NT2/D1 (cell line): ENCODE data around the gene SUSD2.
"Not testable (repeated sequence)": the region's sequence is repeated elsewhere in the genome, so short reads cannot be mapped to it uniquely, and the experiment has no call there.

Experiments used
- DNase-seq: peaks from one replicate; pipeline ENCODE4 v3.0.0-alpha.2; 2011; ENCODE audit warnings: low read depth, low spot score
- H3K27me3 ChIP-seq: 2 replicates; pipeline ENCODE4 v1.6.0; 2011; ENCODE audit warnings: mild to moderate bottlenecking; ENCODE audit not compliant: insufficient read length, insufficient read depth
- H3K36me3 ChIP-seq: 2 replicates; pipeline ENCODE4 v1.6.1; 2011; ENCODE audit warnings: mild to moderate bottlenecking, low read length, mixed read lengths; ENCODE audit not compliant: insufficient read depth, insufficient read length
- H3K4me1 ChIP-seq: 2 replicates; pipeline ENCODE4 v1.5.1; 2011; ENCODE audit not compliant: insufficient read depth, insufficient read length
- H3K4me3 ChIP-seq: 2 replicates; pipeline ENCODE4 v1.5.1; 2011; ENCODE audit warnings: low read depth; ENCODE audit not compliant: insufficient read length
- H3K9ac ChIP-seq: 2 replicates; pipeline ENCODE4 v1.6.0; 2011; ENCODE audit warnings: low read depth; ENCODE audit not compliant: insufficient read length
- H3K9me3 ChIP-seq: 2 replicates; pipeline ENCODE4 v1.5.1; 2011; ENCODE audit warnings: mild to moderate bottlenecking, low read length; ENCODE audit not compliant: insufficient read depth
- SUZ12 ChIP-seq: IDR thresholded peaks from 2 replicates; pipeline ENCODE4 v1.6.1; 2011; ENCODE audit not compliant: insufficient read length, insufficient read depth; ENCODE audit errors: extremely low read depth
- YY1 ChIP-seq: IDR thresholded peaks from 2 replicates; pipeline ENCODE4 v1.6.1; 2011; ENCODE audit not compliant: insufficient read length, insufficient read depth
- ZNF274 ChIP-seq: IDR thresholded peaks from 2 replicates; pipeline ENCODE4 v1.6.1; 2011; ENCODE audit warnings: mild to moderate bottlenecking, low read depth, low read length

Gene SUSD2

DNA sequence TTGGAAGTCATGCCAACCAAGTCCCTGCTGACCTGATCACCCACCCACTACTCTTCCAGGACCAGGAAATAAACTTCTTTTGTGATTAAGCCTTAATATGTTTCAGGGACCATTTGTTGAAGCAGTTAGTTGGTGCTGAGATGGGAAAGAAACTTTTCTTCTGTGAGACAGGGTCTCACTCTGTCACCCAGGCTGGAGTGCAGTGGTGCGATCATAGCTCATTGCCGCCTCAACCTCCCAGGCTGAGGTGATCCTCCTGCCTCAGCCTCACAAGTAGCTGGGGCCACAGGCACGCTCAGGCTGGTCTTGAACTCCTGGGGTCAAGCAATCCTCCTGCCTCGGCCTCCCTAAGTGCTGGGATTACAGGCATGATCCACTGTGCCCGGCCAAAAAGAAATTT, 10.6 kb downstream of the SUSD2 start:
- TF ChIP-seq SUZ12 = no peak
- TF ChIP-seq ZNF274 = no peak
- TF ChIP-seq YY1 = no peak
- H3K9ac ChIP-seq = no peak overlapping the region
- no peaks in the 10 kb centered on the region for H3K9me3 ChIP-seq
- H3K27me3 ChIP-seq = no peaks in the 10 kb centered on the region
- peaks cover 17% of the 10 kb centered on the region for H3K4me1 ChIP-seq
- DNase-seq = no peak
- peaks cover 2% of the 10 kb centered on the region for H3K36me3 ChIP-seq
- no peak overlapping the region for H3K4me3 ChIP-seq

GRCh38 chr22:24198682-24199052, 17.4 kb downstream of the SUSD2 start:
- no peaks in the 10 kb centered on the region for H3K9me3 ChIP-seq
- H3K36me3 ChIP-seq = no peaks in the 10 kb centered on the region
- no peaks in the 10 kb centered on the region for H3K4me1 ChIP-seq
- TF ChIP-seq YY1 (no peak), SUZ12 (no peak), ZNF274 (no peak)
- H3K4me3 ChIP-seq = no peak overlapping the region
- H3K9ac ChIP-seq = no peak overlapping the region
- H3K27me3 ChIP-seq = no peaks in the 10 kb centered on the region
- DNase-seq = no peak

GRCh38 chr22:24200619-24201212, 19.4 kb downstream of the SUSD2 start:
- H3K36me3 ChIP-seq = no peaks in the 10 kb centered on the region
- no peak overlapping the region for H3K4me3 ChIP-seq
- H3K9ac ChIP-seq = no peak overlapping the region
- no peak for DNase-seq
- TF ChIP-seq SUZ12 (no peak), YY1 (no peak), ZNF274 (no peak)
- no peaks in the 10 kb centered on the region for H3K4me1 ChIP-seq
- no peaks in the 10 kb centered on the region for H3K27me3 ChIP-seq
- H3K9me3 ChIP-seq = peaks cover 18% of the 10 kb centered on the region

DNA sequence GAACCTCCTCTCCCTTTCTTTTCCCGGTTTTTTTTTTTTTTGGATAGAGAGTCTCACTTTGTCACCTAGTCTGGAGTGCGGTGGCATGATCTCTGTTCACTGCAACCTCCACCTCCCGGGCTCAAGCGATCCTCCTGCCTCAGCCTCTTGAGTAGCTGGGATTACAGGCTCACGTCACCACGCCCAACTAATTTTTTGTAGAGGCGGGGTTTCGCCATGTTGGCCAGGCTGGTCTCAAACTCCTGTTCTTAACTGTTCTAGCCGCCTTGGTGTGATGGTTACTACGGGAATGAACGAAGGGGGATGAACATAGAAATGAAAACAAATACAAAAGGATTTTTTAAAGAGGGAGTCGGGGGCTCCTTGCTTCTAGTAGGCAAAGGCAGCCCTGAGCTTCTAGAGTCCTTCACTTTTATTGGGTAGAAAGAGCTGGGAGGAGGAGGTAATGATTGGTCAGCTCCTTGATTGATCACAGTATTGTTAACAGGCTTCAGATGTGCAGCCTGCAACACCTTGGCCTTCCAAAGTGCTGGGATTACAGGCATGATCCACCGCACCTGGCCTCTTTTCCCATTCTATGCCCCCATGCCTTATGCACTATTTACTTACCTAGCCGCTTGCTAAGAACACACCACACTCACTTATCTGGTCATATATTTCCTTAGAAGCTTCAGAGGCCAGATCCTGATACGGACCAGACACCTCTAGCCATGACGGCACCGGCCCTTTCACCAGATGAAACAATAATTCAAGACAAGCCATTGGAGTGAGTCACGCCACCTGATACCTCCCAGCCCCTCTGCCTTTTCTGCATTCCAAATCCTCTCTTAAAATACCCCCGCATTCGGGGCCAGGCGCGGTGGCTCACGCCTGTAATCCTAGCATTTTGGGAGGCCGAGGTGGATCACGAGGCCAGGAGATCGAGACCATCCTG, 20.7 kb downstream of the SUSD2 start:
- Histone ChIP-seq H3K4me3 (no peak overlapping the region), H3K9ac (no peak overlapping the region), H3K27me3 (no peaks in the 10 kb centered on the region), H3K36me3 (no peaks in the 10 kb centered on the region), H3K4me1 (no peaks in the 10 kb centered on the region), H3K9me3 (peaks cover 21% of the 10 kb centered on the region)
- no peak for TF ChIP-seq SUZ12
- TF ChIP-seq ZNF274 = no peak
- no peak for TF ChIP-seq YY1
- DNase-seq = no peak

GRCh38 chr22:24203856-24204255, 22.6 kb downstream of the SUSD2 start:
- H3K36me3 ChIP-seq, H3K4me3 ChIP-seq, H3K9ac ChIP-seq, H3K27me3 ChIP-seq, H3K4me1 ChIP-seq, DNase-seq: not testable (repeated sequence)
- peaks cover 21% of the 10 kb centered on the region for H3K9me3 ChIP-seq

DNA sequence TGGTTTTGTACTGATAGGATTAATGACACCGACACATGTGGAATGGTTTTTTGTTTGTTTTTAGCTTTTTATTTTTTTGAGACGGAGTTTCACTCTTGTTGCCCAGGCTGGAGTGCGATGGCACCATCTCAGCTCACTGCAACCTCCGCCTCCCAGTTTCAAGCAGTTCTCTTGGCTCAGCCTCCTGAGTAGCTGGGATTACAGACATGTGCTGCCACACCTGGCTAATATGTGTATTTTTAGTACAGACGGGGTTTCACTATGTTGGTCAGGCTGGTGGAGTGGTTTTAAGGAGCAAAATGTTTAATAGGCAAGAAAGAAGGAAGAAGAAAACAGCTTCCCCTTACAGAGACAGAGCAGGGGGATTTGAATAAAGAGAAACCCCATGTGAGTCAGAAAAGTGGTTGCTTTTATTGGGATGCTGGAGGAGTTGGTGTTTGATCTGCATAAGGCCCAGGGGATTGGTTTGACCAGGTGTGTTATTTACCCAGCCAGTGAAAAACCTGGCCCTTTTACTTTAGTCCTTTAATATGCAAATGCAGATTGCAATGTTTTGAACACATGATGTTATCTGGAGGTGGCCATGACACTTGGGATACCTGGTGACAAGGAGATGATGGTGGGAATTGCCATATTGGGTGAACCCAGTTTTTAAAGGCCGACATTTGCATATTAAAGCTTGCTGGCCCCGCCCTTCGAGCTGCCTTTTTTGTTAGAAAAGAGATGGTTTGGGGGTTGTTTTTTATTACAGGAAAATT, 24.3 kb downstream of the SUSD2 start:
- no peak for DNase-seq
- Histone ChIP-seq H3K4me3 (no peak overlapping the region), H3K36me3 (no peaks in the 10 kb centered on the region), H3K27me3 (no peaks in the 10 kb centered on the region), H3K4me1 (no peaks in the 10 kb centered on the region), H3K9ac (no peak overlapping the region), H3K9me3 (peaks cover 21% of the 10 kb centered on the region)
- no peak for TF ChIP-seq YY1
- no peak for TF ChIP-seq ZNF274
- no peak for TF ChIP-seq SUZ12

DNA sequence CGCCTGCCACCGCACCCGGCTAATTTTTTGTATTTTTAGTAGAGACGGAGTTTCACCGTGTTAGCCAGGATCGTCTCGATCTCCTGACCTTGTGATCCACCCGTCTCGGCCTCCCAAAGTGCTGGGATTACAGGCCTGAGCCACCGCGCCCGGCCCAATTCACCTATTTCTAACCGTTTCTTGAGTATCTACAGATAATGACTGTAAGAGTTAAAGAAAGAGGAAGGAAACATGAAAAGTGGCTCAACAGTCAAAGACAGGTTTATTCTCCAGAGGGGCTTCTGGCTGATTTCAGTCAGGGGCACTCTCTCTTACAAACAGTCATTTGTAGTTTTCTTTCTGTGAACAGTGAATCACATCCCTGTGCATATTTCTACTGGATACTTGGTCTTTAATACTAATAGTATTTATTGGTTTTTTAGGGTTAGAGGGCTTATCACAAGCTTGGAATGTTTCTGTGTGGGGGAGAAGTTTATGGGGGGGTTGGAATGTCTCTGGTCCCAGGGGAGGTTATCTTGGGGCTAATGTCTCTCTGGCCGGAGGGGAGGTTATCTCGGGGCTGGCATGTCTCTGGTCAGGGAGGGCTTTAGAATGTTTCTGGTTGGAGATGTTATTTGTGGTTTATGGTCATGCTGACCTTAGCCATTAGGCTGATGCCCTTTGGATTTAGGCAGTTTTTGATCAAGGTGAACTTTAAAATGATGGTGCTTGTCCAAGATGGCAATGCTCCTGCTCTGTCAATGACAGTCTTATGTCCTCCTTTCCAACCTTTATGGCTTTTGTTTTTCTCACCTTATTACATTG, 25.4 kb downstream of the SUSD2 start:
- DNase-seq, H3K36me3 ChIP-seq, H3K4me3 ChIP-seq, H3K4me1 ChIP-seq, H3K9ac ChIP-seq, H3K27me3 ChIP-seq: not testable (repeated sequence)
- H3K9me3 ChIP-seq = peaks cover 21% of the 10 kb centered on the region
